Lower lobe of right lung (tissue), 2 donors: ENCODE data around the gene CAPN13. TPM values are rescaled to one million over a fixed set of nuclear protein-coding genes. Genes with fewer than 3 reads are reported as not detected.
A peak's percentile ranks its signal among the peaks of the same experiment; 100 is the strongest.

ENCODE experiments used
- ATAC-seq, 2 donors: fragments of 200-7000 bp; cut with Tn5 transposase; one replicate each; pipeline ENCODE4 v1.9.1; 2020 to 2022; ENCODE audit warnings: mild to moderate bottlenecking in 2 of 2, moderate library complexity in 2 of 2
- DNase-seq: peaks from one replicate; pipeline ENCODE4 v3.0.0-alpha.2; 2020
- H3K27ac ChIP-seq: fragments of 200-600 bp; one replicate; pipeline ENCODE4 v1.8.0; 2022
- H3K27me3 ChIP-seq: fragments of 200-600 bp; one replicate; pipeline ENCODE4 v1.8.0; 2022; ENCODE audit warnings: low read depth
- H3K36me3 ChIP-seq: fragments of 200-600 bp; one replicate; pipeline ENCODE4 v1.8.0; 2022; ENCODE audit warnings: mild to moderate bottlenecking
- H3K4me1 ChIP-seq: fragments of 200-600 bp; one replicate; pipeline ENCODE4 v1.8.0; 2022
- H3K4me3 ChIP-seq: fragments of 200-600 bp; one replicate; pipeline ENCODE4 v1.8.0; 2022; ENCODE audit warnings: mild to moderate bottlenecking
- H3K9me3 ChIP-seq: fragments of 200-600 bp; one replicate; pipeline ENCODE4 v1.8.0; 2022
- CTCF ChIP-seq: fragments of 200-600 bp; IDR thresholded peaks from one replicate; pipeline ENCODE4 v1.8.0; 2022; ENCODE audit warnings: antibody characterized with exemption, mild to moderate bottlenecking
- intact Hi-C: fragments of 100-400 bp; cut with DNase I; formaldehyde crosslinking; loops from one replicate; pipeline ENCODE4 v1.11.0; 2022
- total RNA-seq: library from RNA; stranded (reverse); fragmentation: NEBNext Ultra II Directional; extraction: Animal tissue kit (Norgen Biotek cat#: 25700); gene quantifications from one replicate; pipeline ENCODE4 v1.2.1, GENCODE V29; 2021
- donor health status: DM: no; HTN: yes; CAD: no; lungs with severe emphysema.

CAPN13 gene
- total RNA-seq, 1 donor from 2014 or later: 23.0 TPM

GRCh38 chr2:30790879-30791278, 16.4 kb downstream of the CAPN13 start:
- intact Hi-C loops: no loop called here
- no peaks in the 10 kb centered on the region for H3K9me3 ChIP-seq
- no peaks in the 10 kb centered on the region for H3K36me3 ChIP-seq
- H3K4me1 ChIP-seq: no peaks in the 10 kb centered on the region
- DNase-seq: no peak
- H3K27ac ChIP-seq: no peak overlapping the region
- no peaks in the 10 kb centered on the region for H3K27me3 ChIP-seq
- ATAC-seq: no peak
- no peak overlapping the region for H3K4me3 ChIP-seq
- no peak for TF ChIP-seq CTCF

GRCh38 chr2:30789670-30790210, 17.5 kb downstream of the CAPN13 start:
- Histone ChIP-seq H3K9me3 (no peaks in the 10 kb centered on the region), H3K4me3 (no peak overlapping the region), H3K4me1 (no peaks in the 10 kb centered on the region), H3K36me3 (no peaks in the 10 kb centered on the region), H3K27me3 (no peaks in the 10 kb centered on the region), H3K27ac (no peak overlapping the region)
- DNase-seq (no peak), ATAC-seq (peak; percentile 12 to 38)
- intact Hi-C loops: no loop called here
- no peak for TF ChIP-seq CTCF

- no peak for DNase-seq
- Histone ChIP-seq H3K4me3 (no peak overlapping the region), H3K27me3 (no peaks in the 10 kb centered on the region), H3K4me1 (no peaks in the 10 kb centered on the region), H3K9me3 (no peaks in the 10 kb centered on the region), H3K36me3 (no peaks in the 10 kb centered on the region), H3K27ac (no peak overlapping the region)
- TF ChIP-seq CTCF: no peak
- ATAC-seq: no peak
- intact Hi-C loops: no loop called here
Observed at GRCh38 chr2:30786923-30787685, 20.1 kb downstream of the CAPN13 start.

- H3K27ac ChIP-seq: no peak overlapping the region
- H3K4me3 ChIP-seq: no peak overlapping the region
- ATAC-seq (no peak), DNase-seq (no peak)
- no peaks in the 10 kb centered on the region for H3K4me1 ChIP-seq
- H3K36me3 ChIP-seq: no peaks in the 10 kb centered on the region
- no peaks in the 10 kb centered on the region for H3K27me3 ChIP-seq
- no peaks in the 10 kb centered on the region for H3K9me3 ChIP-seq
- intact Hi-C loops: no loop called here
- TF ChIP-seq CTCF: no peak
Observed at GRCh38 chr2:30784682-30785081, 22.6 kb downstream of the CAPN13 start.

GRCh38 chr2:30781961-30782533, 25.2 kb downstream of the CAPN13 start:
- Histone ChIP-seq H3K27ac (no peak overlapping the region), H3K4me3 (no peak overlapping the region), H3K4me1 (no peaks in the 10 kb centered on the region), H3K9me3 (no peaks in the 10 kb centered on the region), H3K36me3 (no peaks in the 10 kb centered on the region), H3K27me3 (no peaks in the 10 kb centered on the region)
- no peak for DNase-seq
- TF ChIP-seq CTCF: no peak
- no peak for ATAC-seq
- intact Hi-C loops: no loop called here
